ENCODE data around the gene SLC13A5. TPM values are rescaled to one million over a fixed set of nuclear protein-coding genes. Genes with fewer than 3 reads are reported as not detected.
"Not testable (repeated sequence)": the region's sequence is repeated elsewhere in the genome, so short reads cannot be mapped to it uniquely, and the experiment has no call there.

Gene SLC13A5
- total RNA-seq, 4 donors from 2014 or later: 0.39 TPM; not detected in 3

DNA sequence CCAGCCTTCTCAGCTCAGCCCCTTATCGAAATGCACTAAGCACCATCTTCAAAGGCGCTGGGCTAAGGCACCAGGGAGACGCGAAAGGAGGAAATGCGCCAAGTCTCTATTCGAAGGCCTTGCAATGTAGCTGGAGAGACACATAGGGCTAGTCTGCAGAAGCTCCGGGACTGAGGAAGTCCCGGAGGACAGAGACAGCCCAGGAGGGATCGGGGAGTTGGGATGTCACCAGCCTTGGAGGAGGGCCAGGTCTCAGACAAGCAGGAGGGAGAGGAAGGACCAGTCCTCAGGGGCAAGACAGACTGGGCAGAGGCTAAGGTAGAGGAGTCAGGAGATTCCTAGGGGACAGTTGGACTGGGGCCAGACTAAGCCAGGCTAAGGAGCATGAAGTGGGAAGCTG, 53.1 kb downstream of the SLC13A5 start:
- 55 to 61% methylated on average over 3 to 6 of the region's 9 CpGs for WGBS, 2 donors (ENCODE audit: low coverage in 1 of 2)
- H3K27me3 ChIP-seq: peaks cover 58% of the 10 kb centered on the region

GRCh38 chr17:6658411-6658810, 54.8 kb downstream of the SLC13A5 start:
- Histone ChIP-seq H3K27me3 (peaks cover 73% of the 10 kb centered on the region), H3K4me1 (peaks cover 0 to 28% (median 3%) of the 10 kb centered on the region in 3 donors)
- H3K27ac ChIP-seq, ATAC-seq, H3K36me3 ChIP-seq, H3K4me3 ChIP-seq, H3K9me3 ChIP-seq: not testable (repeated sequence)
- WGBS, 2 donors (ENCODE audit: low coverage in 1 of 2): no CpG with 5 or more reads among the region's 5 CpGs

More for the DNA sequence above, 53.1 kb downstream of the SLC13A5 start:
- Histone ChIP-seq H3K4me1 (peaks cover 0 to 17% (median 0%) of the 10 kb centered on the region in 3 donors), H3K9me3 (peaks cover 0 to 2% (median 0%) of the 10 kb centered on the region in 3 donors), H3K36me3 (no peaks in the 10 kb centered on the region), H3K4me3 (no peak overlapping the region), H3K27ac (no peak overlapping the region)
- ATAC-seq: no peak
- no peak for TF ChIP-seq POLR2AphosphoS5 (IDR thresholded peaks at IDR 0.05)
- TF ChIP-seq, protein P1, sequence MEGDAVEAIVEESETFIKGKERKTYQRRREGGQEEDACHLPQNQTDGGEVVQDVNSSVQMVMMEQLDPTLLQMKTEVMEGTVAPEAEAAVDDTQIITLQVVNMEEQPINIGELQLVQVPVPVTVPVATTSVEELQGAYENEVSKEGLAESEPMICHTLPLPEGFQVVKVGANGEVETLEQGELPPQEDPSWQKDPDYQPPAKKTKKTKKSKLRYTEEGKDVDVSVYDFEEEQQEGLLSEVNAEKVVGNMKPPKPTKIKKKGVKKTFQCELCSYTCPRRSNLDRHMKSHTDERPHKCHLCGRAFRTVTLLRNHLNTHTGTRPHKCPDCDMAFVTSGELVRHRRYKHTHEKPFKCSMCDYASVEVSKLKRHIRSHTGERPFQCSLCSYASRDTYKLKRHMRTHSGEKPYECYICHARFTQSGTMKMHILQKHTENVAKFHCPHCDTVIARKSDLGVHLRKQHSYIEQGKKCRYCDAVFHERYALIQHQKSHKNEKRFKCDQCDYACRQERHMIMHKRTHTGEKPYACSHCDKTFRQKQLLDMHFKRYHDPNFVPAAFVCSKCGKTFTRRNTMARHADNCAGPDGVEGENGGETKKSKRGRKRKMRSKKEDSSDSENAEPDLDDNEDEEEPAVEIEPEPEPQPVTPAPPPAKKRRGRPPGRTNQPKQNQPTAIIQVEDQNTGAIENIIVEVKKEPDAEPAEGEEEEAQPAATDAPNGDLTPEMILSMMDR (IDR thresholded peaks at IDR 0.05): no peak
- TF ChIP-seq POLR2A (IDR thresholded peaks at IDR 0.05): no peak
- TF ChIP-seq EP300 (IDR thresholded peaks at IDR 0.05): no peak

- no peaks in the 10 kb centered on the region for H3K36me3 ChIP-seq
- no peak overlapping the region for H3K4me3 ChIP-seq
- peaks cover 75% of the 10 kb centered on the region for H3K27me3 ChIP-seq
- no peak for ATAC-seq
- no peak overlapping the region for H3K27ac ChIP-seq
- TF ChIP-seq POLR2AphosphoS5 (IDR thresholded peaks at IDR 0.05) (no peak), POLR2A (IDR thresholded peaks at IDR 0.05) (no peak), EP300 (IDR thresholded peaks at IDR 0.05) (no peak)
- TF ChIP-seq, protein P1 (IDR thresholded peaks at IDR 0.05): no peak
- peaks cover 0 to 9% (median 0%) of the 10 kb centered on the region in 3 donors for H3K9me3 ChIP-seq
- WGBS, 2 donors (ENCODE audit: low coverage in 1 of 2): 64 to 92% methylated on average over 2 of the region's 18 CpGs
- peaks cover 0 to 34% (median 3%) of the 10 kb centered on the region in 3 donors for H3K4me1 ChIP-seq
Measured at GRCh38 chr17:6657633-6658287, 55.4 kb downstream of the SLC13A5 start.

- H3K27ac ChIP-seq, H3K9me3 ChIP-seq, ATAC-seq, H3K36me3 ChIP-seq: not testable (repeated sequence)
- WGBS, 2 donors (ENCODE audit: low coverage in 1 of 2): 0 to 20% methylated on average over 5 to 7 of the region's 55 CpGs
- Histone ChIP-seq H3K4me1 (peaks cover 0 to 41% (median 9%) of the 10 kb centered on the region in 3 donors), H3K27me3 (peaks cover 75% of the 10 kb centered on the region), H3K4me3 (peak overlapping the region in 1 of 2 donors; percentile 18)
Measured at GRCh38 chr17:6656797-6657632, 56.2 kb downstream of the SLC13A5 start.

DNA sequence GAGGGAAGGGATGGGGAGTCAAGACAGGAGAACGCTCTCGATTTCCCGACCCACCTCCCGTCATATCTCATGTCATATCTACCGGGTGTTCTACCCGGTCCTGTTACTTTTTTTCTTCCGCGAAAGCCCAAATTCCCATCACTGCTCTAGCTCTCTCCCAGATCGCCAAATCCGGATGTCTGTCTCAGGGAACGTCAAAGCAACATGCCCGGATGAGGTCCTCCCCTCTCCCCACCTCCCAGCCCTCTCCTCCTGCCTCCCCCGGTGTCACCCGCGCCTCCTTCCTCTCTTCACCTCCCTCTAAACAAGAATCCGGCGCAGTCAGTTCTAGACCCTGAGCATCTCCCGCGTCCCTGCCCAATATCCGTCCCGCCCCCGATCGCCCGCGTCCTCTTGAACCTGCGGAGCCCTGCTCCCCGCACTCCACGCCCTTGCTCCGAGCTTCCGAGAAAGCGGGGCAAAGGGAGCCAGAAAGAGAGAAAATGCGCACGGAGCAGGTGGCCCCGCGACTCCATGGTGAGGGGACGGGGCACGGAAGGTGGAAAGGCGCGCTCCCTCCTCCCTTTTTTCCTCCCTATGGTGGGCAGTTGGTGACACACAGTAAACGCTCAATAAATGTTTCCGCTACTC, 57.3 kb downstream of the SLC13A5 start:
- Histone ChIP-seq H3K4me1 (peaks cover 0 to 46% (median 12%) of the 10 kb centered on the region in 3 donors), H3K27me3 (peaks cover 68% of the 10 kb centered on the region)
- H3K9me3 ChIP-seq, ATAC-seq, H3K36me3 ChIP-seq, H3K4me3 ChIP-seq, H3K27ac ChIP-seq: not testable (repeated sequence)
- WGBS, 2 donors (ENCODE audit: low coverage in 1 of 2): 7 to 11% methylated on average over 5 to 12 of the region's 41 CpGs
